ENCODE measurements around the gene MCRIP2.

GRCh38 chr16:595094-595528, 46.5 kb upstream of the MCRIP2 start:
- TF ChIP-seq CTCF (IDR thresholded peaks at IDR 0.05): no peak
- no peak for TF ChIP-seq POLR2A (IDR thresholded peaks at IDR 0.05)
